CD4-positive, CD25-positive, alpha-beta regulatory T cell (primary cell): ENCODE results near the gene PMEPA1. TPM values are rescaled to one million over a fixed set of nuclear protein-coding genes. Genes with fewer than 3 reads are reported as not detected.

Experiments used
- ATAC-seq, 2 donors: fragments of 150-1000 bp; cut with Tn5 transposase; one replicate each; pipeline ENCODE4 v1.10.0; 2021; ENCODE audit warnings: low read depth in 2 of 2, moderate number of reproducible peaks in 2 of 2, moderate library complexity in 1 of 2
- DNase-seq, 3 donors: peaks; one replicate each; pipeline versions ENCODE4 v3.0.0 to v3.0.0-alpha.2; 2012 to 2022; ENCODE audit warnings: mixed read lengths in 1 of 3
- H3K27ac ChIP-seq: one replicate; pipeline ENCODE4 v1.7.0; 2013; ENCODE audit warnings: mild to moderate bottlenecking, low read length; ENCODE audit not compliant: insufficient read depth, poor library complexity, severe bottlenecking
- H3K27me3 ChIP-seq: one replicate; pipeline ENCODE4 v1.7.0; 2013; ENCODE audit warnings: low read length; ENCODE audit not compliant: control insufficient read depth, insufficient read depth
- H3K36me3 ChIP-seq: one replicate; pipeline ENCODE4 v1.7.0; 2013; ENCODE audit warnings: mild to moderate bottlenecking, low read length, moderate library complexity; ENCODE audit not compliant: control insufficient read depth, insufficient read depth
- H3K4me1 ChIP-seq: 2 replicates; pipeline ENCODE4 v1.7.0; 2013; ENCODE audit warnings: mild to moderate bottlenecking, low read length; ENCODE audit not compliant: insufficient read depth, control insufficient read depth, poor library complexity, severe bottlenecking
- H3K4me3 ChIP-seq: one replicate; pipeline ENCODE4 v1.7.0; 2013; ENCODE audit warnings: low read depth, mild to moderate bottlenecking, low read length, moderate library complexity
- H3K9me3 ChIP-seq, 2 experiments: 1 replicate in 1 of 2; 2 replicates in 1 of 2; pipeline ENCODE4 v1.7.0; 2013; ENCODE audit warnings: low read length in 2 of 2, mild to moderate bottlenecking in 1 of 2, moderate library complexity in 1 of 2; ENCODE audit not compliant: control insufficient read depth in 2 of 2
- H3K27ac Mint-ChIP-seq, 3 donors: one replicate each; pipeline ENCODE4 v1.8.0; 2020 to 2022; ENCODE audit warnings: mild to moderate bottlenecking in 3 of 3, mixed read lengths in 3 of 3, moderate library complexity in 2 of 3
- H3K27me3 Mint-ChIP-seq: one replicate; pipeline ENCODE4 v1.8.0; 2022; ENCODE audit warnings: mild to moderate bottlenecking, mixed read lengths
- H3K36me3 Mint-ChIP-seq: one replicate; pipeline ENCODE4 v1.8.0; 2020; ENCODE audit warnings: mixed read lengths
- H3K4me1 Mint-ChIP-seq, 4 donors: one replicate each; pipeline ENCODE4 v1.8.0; 2020 to 2022; ENCODE audit warnings: mixed read lengths in 4 of 4, mild to moderate bottlenecking in 1 of 4
- H3K4me3 Mint-ChIP-seq, 4 donors: one replicate each; pipeline ENCODE4 v1.8.0; 2020 to 2022; ENCODE audit warnings: mild to moderate bottlenecking in 4 of 4, mixed read lengths in 4 of 4, moderate library complexity in 3 of 4
- H3K9me3 Mint-ChIP-seq, 7 donors: one replicate each; pipeline ENCODE4 v1.8.0; 2020 to 2022; ENCODE audit warnings: mixed read lengths in 7 of 7, mild to moderate bottlenecking in 3 of 7, moderate library complexity in 2 of 7
- polyA plus RNA-seq, 4 donors: library from polyadenylated mRNA; unstranded; fragments of 300-500 nt; fragmentation: Illumina TruSeq; gene quantifications; one replicate each; pipeline ENCODE4 v1.2.3, GENCODE V29; 2021
- total RNA-seq: library from RNA; stranded (reverse); gene quantifications from one replicate; pipeline ENCODE4 v1.2.3, GENCODE V29; 2022

PMEPA1 gene
- total and polyA plus RNA-seq, 5 donors from 2014 or later = 0.36 to 4.0 (median 0.86) TPM

DNA sequence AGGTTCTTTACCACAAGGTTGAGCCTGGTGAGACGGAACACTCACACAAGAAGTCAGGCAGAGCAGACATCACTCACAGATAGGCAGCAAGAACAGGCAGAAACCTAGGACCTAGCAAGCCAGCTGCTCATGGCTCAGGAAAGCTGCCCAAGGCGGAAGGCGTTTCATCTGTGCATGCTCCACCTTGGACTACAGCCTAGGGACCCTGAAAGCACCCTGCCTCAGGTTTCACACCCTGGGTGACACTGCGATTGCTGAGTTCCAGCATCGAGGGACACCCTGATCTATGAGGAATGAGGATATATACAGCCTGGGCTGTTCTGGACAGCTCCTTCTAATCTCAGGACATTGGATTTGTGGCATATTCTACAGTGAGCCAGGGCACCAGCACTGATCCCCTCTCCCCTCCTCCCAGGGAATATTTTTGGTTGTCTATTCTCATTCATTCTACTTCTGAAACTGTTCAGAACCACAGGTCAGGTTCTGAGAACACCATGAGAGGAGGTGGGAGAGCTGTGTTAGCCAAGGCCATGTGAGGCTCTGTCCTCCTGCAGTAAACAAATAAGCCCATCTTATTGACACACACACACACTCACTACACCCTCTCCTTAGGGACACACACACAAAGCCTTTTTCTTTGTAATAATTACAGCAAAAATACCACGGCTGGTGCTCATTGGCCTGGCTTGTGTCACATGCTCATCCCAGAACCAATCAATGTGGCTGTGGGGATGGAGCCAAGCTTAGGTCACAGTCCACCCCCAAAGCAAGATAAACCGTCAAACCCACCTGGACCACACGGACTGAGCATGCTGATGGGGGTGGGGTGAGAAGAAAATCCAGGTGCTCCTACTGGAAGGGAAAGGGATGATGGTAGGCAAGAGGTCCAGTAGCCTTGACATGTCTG is 26.3 kb upstream of the PMEPA1 start:
- Histone ChIP-seq H3K9me3 (no peaks in the 10 kb centered on the region), H3K27me3 (peaks cover 2% of the 10 kb centered on the region), H3K36me3 (no peaks in the 10 kb centered on the region), H3K4me1 (no peaks in the 10 kb centered on the region), H3K4me3 (no peak overlapping the region), H3K27ac (no peak overlapping the region)
- ATAC-seq = no peak
- H3K4me3 Mint-ChIP-seq = no peak overlapping the region
- no peak for DNase-seq
- H3K9me3 Mint-ChIP-seq = peaks cover 0 to 1% (median 0%) of the 10 kb centered on the region in 7 donors
- H3K4me1 Mint-ChIP-seq = no peaks in the 10 kb centered on the region
- no peak overlapping the region for H3K27ac Mint-ChIP-seq
- H3K36me3 Mint-ChIP-seq = no peaks in the 10 kb centered on the region
- H3K27me3 Mint-ChIP-seq = peaks cover 19% of the 10 kb centered on the region

DNA sequence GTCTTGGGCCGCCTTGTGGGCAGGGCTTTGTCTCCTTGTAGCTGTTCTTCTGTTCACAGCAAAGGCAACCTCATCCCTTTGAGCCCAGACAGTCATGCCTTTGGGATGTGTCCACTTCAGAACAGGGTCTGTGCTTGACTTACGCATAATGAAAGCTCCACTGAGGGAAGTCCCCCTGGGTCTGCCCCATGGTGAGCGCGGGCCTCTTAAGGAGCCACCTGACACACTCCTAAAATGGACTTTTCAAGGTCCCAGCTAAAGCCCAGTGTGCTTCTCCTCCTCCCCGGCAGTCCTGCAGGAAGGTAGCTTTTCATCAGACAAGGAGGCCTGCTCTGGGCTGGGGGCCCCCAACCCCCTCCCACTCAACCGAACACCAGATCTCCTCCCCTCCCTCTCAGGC is 24.9 kb upstream of the PMEPA1 start:
- H3K9me3 Mint-ChIP-seq = peaks cover 0 to 1% (median 0%) of the 10 kb centered on the region in 7 donors
- no peak for DNase-seq
- no peaks in the 10 kb centered on the region for H3K4me1 ChIP-seq
- no peak overlapping the region for H3K4me3 ChIP-seq
- H3K4me3 Mint-ChIP-seq = no peak overlapping the region
- no peak for ATAC-seq
- H3K27me3 ChIP-seq = peaks cover 2% of the 10 kb centered on the region
- no peaks in the 10 kb centered on the region for H3K36me3 ChIP-seq
- peaks cover 19% of the 10 kb centered on the region for H3K27me3 Mint-ChIP-seq
- no peaks in the 10 kb centered on the region for H3K4me1 Mint-ChIP-seq
- H3K9me3 ChIP-seq = no peaks in the 10 kb centered on the region
- H3K36me3 Mint-ChIP-seq = no peaks in the 10 kb centered on the region
- no peak overlapping the region for H3K27ac Mint-ChIP-seq
- no peak overlapping the region for H3K27ac ChIP-seq

DNA sequence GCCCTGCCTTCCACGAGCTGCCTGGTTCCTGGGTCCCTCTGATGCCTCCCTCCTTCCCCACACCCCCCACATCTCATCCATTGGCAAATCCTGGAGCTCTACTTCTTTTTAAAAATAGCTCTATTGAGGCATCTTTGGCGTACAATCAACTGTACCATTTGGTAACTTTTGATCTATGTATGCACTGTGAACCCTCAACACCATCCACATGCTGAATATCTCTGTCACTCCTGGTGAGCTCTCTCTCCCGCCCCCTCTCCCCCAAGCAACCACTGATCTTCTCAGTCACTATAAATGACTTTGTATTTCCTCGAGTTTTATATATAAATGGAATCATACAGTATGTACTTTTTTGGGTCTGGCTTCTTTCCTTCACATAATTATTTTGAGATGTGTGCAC is 22.4 kb upstream of the PMEPA1 start:
- Histone ChIP-seq H3K27ac (no peak overlapping the region), H3K4me1 (no peaks in the 10 kb centered on the region), H3K27me3 (peaks cover 3% of the 10 kb centered on the region), H3K9me3 (no peaks in the 10 kb centered on the region), H3K4me3 (no peak overlapping the region), H3K36me3 (no peaks in the 10 kb centered on the region)
- H3K27me3 Mint-ChIP-seq = peaks cover 20% of the 10 kb centered on the region
- H3K4me3 Mint-ChIP-seq = no peak overlapping the region
- H3K9me3 Mint-ChIP-seq = no peaks in the 10 kb centered on the region
- no peak for ATAC-seq
- no peaks in the 10 kb centered on the region for H3K4me1 Mint-ChIP-seq
- H3K36me3 Mint-ChIP-seq = no peaks in the 10 kb centered on the region
- no peak for DNase-seq
- no peak overlapping the region for H3K27ac Mint-ChIP-seq

DNA sequence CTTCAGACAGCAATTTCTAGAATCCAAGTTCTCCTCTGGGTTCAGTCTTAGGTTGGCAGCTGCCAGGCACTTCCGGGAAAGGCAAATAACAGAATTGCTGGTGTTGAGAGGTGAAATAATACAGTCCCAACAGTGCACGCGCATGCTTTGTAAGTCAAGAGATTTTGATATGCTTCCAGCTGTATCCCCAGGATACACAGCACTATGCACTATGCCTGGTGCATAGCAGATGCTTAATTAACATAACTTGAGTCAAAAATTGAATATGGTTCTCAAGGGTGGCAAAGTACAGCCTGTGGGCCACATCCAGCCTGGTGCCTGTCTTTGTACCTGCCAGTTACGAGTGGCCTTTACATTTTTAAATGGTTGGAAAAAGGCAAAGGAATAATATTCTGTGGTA is 18.9 kb upstream of the PMEPA1 start:
- Histone ChIP-seq H3K4me1 (no peaks in the 10 kb centered on the region), H3K27ac (no peak overlapping the region), H3K36me3 (no peaks in the 10 kb centered on the region), H3K4me3 (no peak overlapping the region), H3K9me3 (no peaks in the 10 kb centered on the region), H3K27me3 (peaks cover 5% of the 10 kb centered on the region)
- Mint-ChIP-seq H3K27me3 (peaks cover 20% of the 10 kb centered on the region), H3K36me3 (no peaks in the 10 kb centered on the region), H3K9me3 (no peaks in the 10 kb centered on the region), H3K27ac (no peak overlapping the region), H3K4me1 (no peaks in the 10 kb centered on the region), H3K4me3 (no peak overlapping the region)
- no peak for DNase-seq
- ATAC-seq = no peak

DNA sequence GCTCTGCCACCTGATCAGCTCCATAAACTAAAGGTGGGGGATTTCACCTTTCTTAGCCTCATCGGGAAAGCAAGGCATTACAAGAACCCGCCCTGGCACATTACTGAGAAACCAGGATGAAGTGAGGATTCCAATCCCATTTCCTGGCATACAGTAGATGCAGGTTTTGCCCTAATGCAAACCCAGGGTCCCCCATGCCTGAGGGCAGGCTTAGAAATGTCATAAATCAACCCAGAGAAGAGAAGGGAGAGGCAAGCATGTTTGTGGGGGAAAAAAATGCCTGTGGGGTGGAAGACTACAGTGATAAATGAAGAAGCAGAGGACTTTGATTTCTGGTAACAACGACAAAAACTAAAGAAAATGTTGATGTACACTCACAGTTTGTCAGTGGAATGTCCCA is 18.0 kb upstream of the PMEPA1 start:
- H3K27me3 Mint-ChIP-seq = peaks cover 20% of the 10 kb centered on the region
- no peak for DNase-seq
- H3K27ac Mint-ChIP-seq = no peak overlapping the region
- H3K9me3 ChIP-seq = no peaks in the 10 kb centered on the region
- no peaks in the 10 kb centered on the region for H3K36me3 Mint-ChIP-seq
- H3K36me3 ChIP-seq = no peaks in the 10 kb centered on the region
- H3K27ac ChIP-seq = no peak overlapping the region
- H3K4me3 ChIP-seq = no peak overlapping the region
- H3K4me3 Mint-ChIP-seq = no peak overlapping the region
- peaks cover 5% of the 10 kb centered on the region for H3K27me3 ChIP-seq
- peaks cover 0 to 2% (median 0%) of the 10 kb centered on the region in 7 donors for H3K9me3 Mint-ChIP-seq
- no peaks in the 10 kb centered on the region for H3K4me1 ChIP-seq
- no peak for ATAC-seq
- H3K4me1 Mint-ChIP-seq = no peaks in the 10 kb centered on the region

DNA sequence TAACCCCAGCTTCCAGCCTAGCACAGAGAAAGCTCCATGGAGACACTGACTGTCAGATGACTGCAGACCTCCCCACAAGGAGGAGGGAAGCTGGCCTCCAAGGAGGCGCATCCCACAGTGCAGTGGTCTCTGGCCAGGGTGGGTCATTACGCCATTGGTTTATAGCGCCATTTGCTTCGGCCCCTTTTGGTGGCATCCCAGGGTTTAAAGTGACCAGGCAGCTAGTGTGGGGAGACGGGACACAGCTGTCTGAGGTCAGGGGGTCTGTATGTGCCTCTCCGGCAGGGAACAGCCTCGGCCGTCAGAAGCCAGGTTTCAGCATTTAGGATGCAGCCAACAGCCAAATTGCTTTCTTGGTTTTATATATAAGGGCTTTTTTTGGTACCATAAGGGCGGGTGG is 15.8 kb upstream of the PMEPA1 start:
- no peaks in the 10 kb centered on the region for H3K9me3 ChIP-seq
- no peak for ATAC-seq
- no peak overlapping the region for H3K27ac ChIP-seq
- peaks cover 5% of the 10 kb centered on the region for H3K27me3 ChIP-seq
- no peaks in the 10 kb centered on the region for H3K4me1 Mint-ChIP-seq
- H3K4me3 ChIP-seq = no peak overlapping the region
- no peak overlapping the region for H3K4me3 Mint-ChIP-seq
- H3K36me3 ChIP-seq = no peaks in the 10 kb centered on the region
- H3K9me3 Mint-ChIP-seq = peaks cover 0 to 4% (median 0%) of the 10 kb centered on the region in 7 donors
- H3K27me3 Mint-ChIP-seq = peaks cover 16% of the 10 kb centered on the region
- no peak for DNase-seq
- no peak overlapping the region for H3K27ac Mint-ChIP-seq
- H3K4me1 ChIP-seq = no peaks in the 10 kb centered on the region
- no peaks in the 10 kb centered on the region for H3K36me3 Mint-ChIP-seq

DNA sequence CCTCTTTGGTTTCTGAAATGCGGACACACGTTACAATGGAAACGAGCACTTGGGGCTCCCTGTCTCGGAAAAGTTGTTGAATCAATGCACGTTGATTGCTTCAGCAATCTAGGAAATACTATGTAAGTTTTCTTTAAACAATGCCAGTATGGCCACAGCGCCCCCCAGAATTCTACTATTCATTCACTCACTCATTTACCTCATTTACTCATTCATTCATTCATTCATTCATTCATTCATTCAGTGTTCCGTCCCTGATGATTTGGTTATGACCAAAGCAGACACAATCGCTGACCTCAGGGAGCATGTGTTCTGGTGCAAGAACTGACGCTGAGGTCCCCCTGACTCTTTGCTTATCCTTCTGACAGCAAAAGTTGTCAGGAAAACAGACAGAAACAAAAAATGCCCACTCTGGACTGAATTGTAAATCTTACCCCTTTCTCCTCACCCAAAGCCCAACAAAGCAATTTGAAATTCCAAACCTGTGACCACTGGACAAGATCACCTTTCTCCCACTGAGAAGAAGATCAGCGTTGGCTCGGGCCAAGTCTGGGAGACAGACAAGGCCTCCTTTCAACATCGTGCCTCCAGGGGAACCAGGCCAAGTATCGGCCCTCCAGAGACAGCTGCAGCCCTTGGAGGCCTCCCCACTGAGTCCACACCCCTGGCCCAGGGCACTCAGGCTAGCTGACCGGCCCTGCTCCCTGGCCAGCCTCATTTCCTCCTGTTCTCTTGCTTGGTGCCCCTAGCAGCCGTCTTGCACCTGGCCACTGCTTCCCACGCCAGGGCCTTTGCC is 15.0 kb upstream of the PMEPA1 start:
- Mint-ChIP-seq H3K27me3 (peaks cover 16% of the 10 kb centered on the region), H3K27ac (no peak overlapping the region)

More for the DNA sequence above, 15.0 kb upstream of the PMEPA1 start:
- Histone ChIP-seq H3K9me3 (no peaks in the 10 kb centered on the region), H3K4me1 (no peaks in the 10 kb centered on the region), H3K27me3 (peaks cover 5% of the 10 kb centered on the region), H3K27ac (no peak overlapping the region), H3K36me3 (no peaks in the 10 kb centered on the region), H3K4me3 (no peak overlapping the region)
- H3K36me3 Mint-ChIP-seq = no peaks in the 10 kb centered on the region
- no peak overlapping the region for H3K4me3 Mint-ChIP-seq
- peaks cover 0 to 4% (median 0%) of the 10 kb centered on the region in 7 donors for H3K9me3 Mint-ChIP-seq
- no peaks in the 10 kb centered on the region for H3K4me1 Mint-ChIP-seq
- ATAC-seq (no peak), DNase-seq (no peak)
